Transverse colon (tissue), 4 donors: ENCODE data around the gene EDAR.

ENCODE experiments used
- CTCF ChIP-seq, 5 experiments: fragments of 200-600 bp in 3 of 5; fragments of 450-650 bp in 2 of 5; sonication (generic) in 3 of 5; IDR thresholded peaks; 1 replicate in 2 of 5; 2 replicates in 3 of 5; pipeline ENCODE4 v1.5.1; 2016 to 2017; ENCODE audit warnings: antibody characterized with exemption in 5 of 5, inconsistent platforms in 3 of 5, mild to moderate bottlenecking in 2 of 5, moderate library complexity in 1 of 5
- POLR2A ChIP-seq: fragments of 450-650 bp; IDR thresholded peaks from one replicate; pipeline ENCODE4 v1.6.1; 2016; ENCODE audit warnings: antibody characterized with exemption, mild to moderate bottlenecking, moderate library complexity
- POLR2AphosphoS5 ChIP-seq, 3 donors: sonication (generic); formaldehyde crosslinking; IDR thresholded peaks; one replicate each; pipeline ENCODE4 v1.6.1; 2016; ENCODE audit warnings: antibody characterized with exemption in 3 of 3

- TF ChIP-seq POLR2A (no peak), CTCF (IDR thresholded peaks at IDR 0.05) (no peak), POLR2AphosphoS5 (IDR thresholded peaks at IDR 0.05) (no peak)
Observed at GRCh38 chr2:108935271-108935741, 53.7 kb downstream of the EDAR start.
